A673 (cell line): ENCODE results near the gene FTO. TPM values are rescaled to one million over a fixed set of nuclear protein-coding genes. Genes with fewer than 3 reads are reported as not detected.

Experiments used
- BruUV-seq: library from RNA; stranded (reverse); fragments of 400-500 nt; replicated peaks from 2 replicates; lab custom pipeline; 2021; lab: Mats Ljungman, UMichigan
- CTCF ChIA-PET: fragments of 300-600 bp; sonication (Branson Sonifier 250); formaldehyde crosslinking; loops from one replicate; lab custom pipeline; 2022; ENCODE audit warnings: antibody characterized with exemption; lab: Charles Lee
- POLR2A ChIA-PET: fragments of 300-600 bp; sonication (Branson Sonifier 250); formaldehyde crosslinking; loops from one replicate; lab custom pipeline; 2022; ENCODE audit warnings: antibody characterized with exemption; ENCODE audit not compliant: low non-redundant PET; lab: Charles Lee
- DNase-seq: peaks from one replicate; pipeline ENCODE4 v3.0.0-alpha.2; 2015; ENCODE audit warnings: low spot score
- H3K27ac ChIP-seq: fragments of 200-600 bp; sonication (generic); 2 replicates; pipeline ENCODE4 v1.5.1; 2016; ENCODE audit warnings: mixed run types, low read depth, mild to moderate bottlenecking, mixed read lengths, antibody characterized with exemption, low read length; ENCODE audit not compliant: poor library complexity, severe bottlenecking
- H3K27me3 ChIP-seq: fragments of 200-600 bp; sonication (generic); replicated peaks from 2 replicates; pipeline ENCODE4 v1.6.1; 2017; ENCODE audit warnings: mixed run types, low read depth, mild to moderate bottlenecking, mixed read lengths, antibody characterized with exemption, low read length; ENCODE audit not compliant: insufficient read depth, poor library complexity
- H3K36me3 ChIP-seq: fragments of 200-600 bp; sonication (generic); 2 replicates; pipeline ENCODE4 v1.6.1; 2016; ENCODE audit warnings: mixed run types, mild to moderate bottlenecking, mixed read lengths, antibody characterized with exemption, low read length; ENCODE audit not compliant: insufficient read depth, poor library complexity, severe bottlenecking
- H3K4me1 ChIP-seq: fragments of 200-600 bp; sonication (generic); 2 replicates; pipeline ENCODE4 v1.6.1; 2017; ENCODE audit warnings: mixed run types, mild to moderate bottlenecking, mixed read lengths, antibody characterized with exemption, low read length; ENCODE audit not compliant: insufficient read depth, poor library complexity, severe bottlenecking
- H3K4me3 ChIP-seq: fragments of 200-600 bp; sonication (generic); 2 replicates; pipeline ENCODE4 v1.5.1; 2016; ENCODE audit warnings: low read depth, mixed run types, mild to moderate bottlenecking, mixed read lengths, low read length; ENCODE audit not compliant: poor library complexity, severe bottlenecking
- H3K9me3 ChIP-seq: fragments of 200-600 bp; sonication (generic); 2 replicates; pipeline ENCODE4 v1.6.1; 2016; ENCODE audit warnings: mixed run types, low read depth, mild to moderate bottlenecking, mixed read lengths, antibody characterized with exemption, low read length; ENCODE audit not compliant: poor library complexity, severe bottlenecking
- EZH2 ChIP-seq: fragments of 200-600 bp; sonication (generic); IDR thresholded peaks from 2 replicates; pipeline ENCODE4 v1.6.1; 2017; ENCODE audit warnings: borderline replicate concordance, low read depth, mild to moderate bottlenecking, mixed read lengths, antibody characterized with exemption, low read length; ENCODE audit not compliant: poor library complexity, severe bottlenecking
- intact Hi-C: fragments of 100-400 bp; cut with micrococcal nuclease; formaldehyde crosslinking; loops from one replicate; pipeline ENCODE4 v1.10.0; 2022; ENCODE audit not compliant: unreplicated experiment
- total RNA-seq: library from RNA; stranded (reverse); gene quantifications from 2 replicates; pipeline ENCODE4 v1.2.3, GENCODE V29; 2021
- TF ChIP-seq, protein P1 (sequence below): fragments of 300-800, 200-600 bp; sonication (generic); conservative IDR thresholded peaks from 2 replicates; pipeline ENCODE4 v1.5.1; 2017; ENCODE audit warnings: low read depth, mild to moderate bottlenecking, antibody characterized with exemption, low read length, moderate library complexity, mixed read lengths

FTO gene
- total RNA-seq, 1 experiment from 2014 or later, result 73.4 TPM

DNA sequence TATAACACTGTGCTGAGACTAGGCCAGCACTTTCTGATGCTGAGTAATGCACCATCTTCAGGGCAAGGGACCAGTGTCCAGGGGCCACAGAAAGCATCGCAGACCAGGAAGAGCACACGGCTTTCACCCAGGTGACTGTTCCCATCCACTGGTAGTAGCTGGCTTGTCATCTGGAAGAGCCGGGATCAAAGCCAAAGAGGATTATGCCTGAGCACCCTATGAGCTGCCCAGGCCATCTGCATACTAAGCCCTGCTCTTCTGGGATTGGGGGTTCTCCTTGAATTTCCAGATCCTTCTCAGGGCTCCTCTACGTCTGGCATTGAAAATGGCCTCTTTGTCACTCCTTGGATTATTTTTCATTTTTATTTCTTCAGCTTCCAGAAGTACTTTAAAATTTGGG is 441.9 kb downstream of the FTO start:
- POLR2A ChIA-PET, result no interaction called here
- CTCF ChIA-PET, result no interaction called here
- intact Hi-C loops, result no loop called here

DNA sequence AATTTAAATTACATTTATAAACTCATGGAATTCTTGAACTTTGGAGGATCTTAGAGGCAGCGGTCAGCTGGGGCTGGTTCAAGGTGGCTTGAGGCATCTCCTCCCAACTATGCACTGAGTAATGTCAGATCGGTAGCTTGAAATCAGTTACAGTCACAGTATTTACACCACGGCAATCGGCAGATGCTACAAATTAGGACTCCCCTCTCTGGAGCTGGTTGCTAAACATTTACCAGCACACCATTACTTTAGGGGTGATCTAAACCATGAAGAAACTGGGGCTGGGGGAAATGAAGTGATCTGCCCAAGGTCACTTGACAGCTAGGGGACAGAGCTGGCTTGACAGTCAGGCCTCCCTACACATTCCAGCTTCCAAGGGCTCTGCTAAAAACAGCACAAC is 445.0 kb downstream of the FTO start:
- H3K27me3 ChIP-seq, result no peaks in the 10 kb centered on the region
- ChIA-PET CTCF (no interaction called here), POLR2A (no interaction called here)
- intact Hi-C loops, result no loop called here
- H3K4me1 ChIP-seq, result no peaks in the 10 kb centered on the region
- no peak for DNase-seq
- BruUV-seq, result no TSS peak
- no peaks in the 10 kb centered on the region for H3K36me3 ChIP-seq
- H3K9me3 ChIP-seq, result no peaks in the 10 kb centered on the region
- TF ChIP-seq, protein P1, sequence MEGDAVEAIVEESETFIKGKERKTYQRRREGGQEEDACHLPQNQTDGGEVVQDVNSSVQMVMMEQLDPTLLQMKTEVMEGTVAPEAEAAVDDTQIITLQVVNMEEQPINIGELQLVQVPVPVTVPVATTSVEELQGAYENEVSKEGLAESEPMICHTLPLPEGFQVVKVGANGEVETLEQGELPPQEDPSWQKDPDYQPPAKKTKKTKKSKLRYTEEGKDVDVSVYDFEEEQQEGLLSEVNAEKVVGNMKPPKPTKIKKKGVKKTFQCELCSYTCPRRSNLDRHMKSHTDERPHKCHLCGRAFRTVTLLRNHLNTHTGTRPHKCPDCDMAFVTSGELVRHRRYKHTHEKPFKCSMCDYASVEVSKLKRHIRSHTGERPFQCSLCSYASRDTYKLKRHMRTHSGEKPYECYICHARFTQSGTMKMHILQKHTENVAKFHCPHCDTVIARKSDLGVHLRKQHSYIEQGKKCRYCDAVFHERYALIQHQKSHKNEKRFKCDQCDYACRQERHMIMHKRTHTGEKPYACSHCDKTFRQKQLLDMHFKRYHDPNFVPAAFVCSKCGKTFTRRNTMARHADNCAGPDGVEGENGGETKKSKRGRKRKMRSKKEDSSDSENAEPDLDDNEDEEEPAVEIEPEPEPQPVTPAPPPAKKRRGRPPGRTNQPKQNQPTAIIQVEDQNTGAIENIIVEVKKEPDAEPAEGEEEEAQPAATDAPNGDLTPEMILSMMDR, result no peak
- no peak for TF ChIP-seq EZH2
- no peak overlapping the region for H3K4me3 ChIP-seq
- no peak overlapping the region for H3K27ac ChIP-seq

More for the DNA sequence above, 441.9 kb downstream of the FTO start:
- Histone ChIP-seq H3K4me1 (no peaks in the 10 kb centered on the region), H3K27me3 (no peaks in the 10 kb centered on the region), H3K36me3 (no peaks in the 10 kb centered on the region), H3K9me3 (no peaks in the 10 kb centered on the region), H3K4me3 (no peak overlapping the region), H3K27ac (no peak overlapping the region)
- DNase-seq, result no peak
- TF ChIP-seq, protein P1, result no peak
- TF ChIP-seq EZH2, result no peak
- no TSS peak for BruUV-seq

DNA sequence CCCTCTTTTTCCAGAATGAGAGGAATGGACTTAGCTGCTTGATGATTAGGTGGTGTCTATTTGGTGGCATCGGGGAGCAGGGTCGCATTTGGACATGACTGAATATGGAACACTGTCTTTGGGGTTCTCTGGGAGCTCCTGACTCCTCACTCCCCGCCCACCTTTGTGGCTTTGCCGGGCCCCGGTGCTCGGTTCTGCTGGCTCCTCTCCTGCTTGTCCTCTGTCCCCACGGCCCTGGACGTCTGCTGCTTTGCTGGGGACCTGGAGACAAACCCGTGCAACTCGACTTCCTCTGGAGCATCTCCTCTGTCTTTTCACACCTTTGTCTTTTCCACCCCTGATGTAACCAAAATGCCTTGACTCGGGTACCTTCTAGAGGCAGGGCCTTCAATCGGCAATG is 446.9 kb downstream of the FTO start:
- no peaks in the 10 kb centered on the region for H3K36me3 ChIP-seq
- H3K4me3 ChIP-seq, result no peak overlapping the region
- no TSS peak for BruUV-seq
- ChIA-PET CTCF (no interaction called here), POLR2A (no interaction called here)
- no peak for TF ChIP-seq EZH2
- TF ChIP-seq, protein P1, result no peak
- no peaks in the 10 kb centered on the region for H3K9me3 ChIP-seq
- H3K27me3 ChIP-seq, result no peaks in the 10 kb centered on the region
- H3K27ac ChIP-seq, result no peak overlapping the region
- DNase-seq, result no peak
- H3K4me1 ChIP-seq, result no peaks in the 10 kb centered on the region
- intact Hi-C loops, result no loop called here
